G401 (cell line): ENCODE results near the gene KCNQ2. TPM values are rescaled to one million over a fixed set of nuclear protein-coding genes. Genes with fewer than 3 reads are reported as not detected.

Experiments
- DNase-seq: peaks from one replicate; pipeline ENCODE4 v3.0.0-alpha.2; 2015; ENCODE audit warnings: low spot score
- in situ Hi-C: cut with HindIII; loops from 2 replicates; pipeline ENCODE4 v1.10.0; 2016; ENCODE audit warnings: low sequenced_read_pairs, mixed read lengths
- total RNA-seq: library from RNA; depleted of rRNA; stranded (reverse); fragments of >200 nt; shearing (Covaris generic); gene quantifications from 2 replicates; pipeline ENCODE4 v1.2.3, GENCODE V29; 2014

KCNQ2 gene
- total RNA-seq, 1 experiment from 2014 or later: 133 TPM

DNA sequence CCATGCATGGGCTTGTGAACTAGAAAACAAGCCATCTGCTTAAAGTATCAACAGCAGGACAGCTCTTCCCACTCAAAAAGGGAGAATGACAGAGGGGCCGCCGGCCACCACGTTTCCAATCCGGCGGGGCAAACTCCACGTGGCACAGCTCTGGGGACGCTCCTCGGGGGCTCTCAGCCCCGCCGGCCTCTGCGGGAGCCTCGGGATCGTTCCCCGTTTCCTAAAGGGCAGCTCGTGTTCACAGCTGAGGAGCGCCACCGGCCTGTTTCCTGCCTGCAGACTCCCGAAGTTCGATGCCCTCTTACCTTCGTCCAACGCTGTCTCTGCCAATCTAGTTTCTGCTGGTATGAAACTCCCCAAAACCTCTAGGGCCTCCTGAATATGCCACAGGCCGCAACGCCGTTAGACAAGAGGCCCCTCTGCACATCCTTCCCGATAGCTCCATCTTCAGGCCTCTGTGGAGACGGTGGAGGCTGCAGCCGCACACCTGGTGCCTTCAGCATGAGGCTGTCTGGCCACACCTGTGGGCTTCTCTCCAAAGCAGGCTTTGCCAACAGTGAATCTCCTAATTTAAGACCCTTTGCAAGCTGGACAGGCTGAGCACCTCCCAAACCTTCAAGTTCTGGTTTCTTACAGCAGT, 46.5 kb downstream of the KCNQ2 start:
- DNase-seq: no peak
- in situ Hi-C loops: no loop called here

DNA sequence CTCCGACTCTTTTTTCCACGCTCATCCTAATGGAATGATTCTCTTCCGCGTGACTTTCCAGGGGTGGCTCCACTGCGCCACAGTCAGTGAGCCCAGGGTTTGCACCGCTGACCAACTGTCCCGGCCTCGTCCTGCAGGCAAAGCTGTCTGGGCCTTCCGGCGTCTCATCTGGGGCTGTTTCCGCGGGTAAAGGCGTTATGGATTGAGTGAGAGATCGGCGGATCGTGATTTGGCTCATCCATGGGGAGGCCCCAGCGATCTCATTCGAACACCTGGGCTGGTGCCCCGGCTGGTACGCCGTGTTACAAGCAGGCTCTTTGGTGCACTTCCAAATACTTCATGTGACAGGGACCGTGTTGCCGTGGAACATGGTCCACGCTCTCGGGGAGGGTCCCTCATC, 47.8 kb downstream of the KCNQ2 start:
- no peak for DNase-seq
- in situ Hi-C loops: no loop called here

DNA sequence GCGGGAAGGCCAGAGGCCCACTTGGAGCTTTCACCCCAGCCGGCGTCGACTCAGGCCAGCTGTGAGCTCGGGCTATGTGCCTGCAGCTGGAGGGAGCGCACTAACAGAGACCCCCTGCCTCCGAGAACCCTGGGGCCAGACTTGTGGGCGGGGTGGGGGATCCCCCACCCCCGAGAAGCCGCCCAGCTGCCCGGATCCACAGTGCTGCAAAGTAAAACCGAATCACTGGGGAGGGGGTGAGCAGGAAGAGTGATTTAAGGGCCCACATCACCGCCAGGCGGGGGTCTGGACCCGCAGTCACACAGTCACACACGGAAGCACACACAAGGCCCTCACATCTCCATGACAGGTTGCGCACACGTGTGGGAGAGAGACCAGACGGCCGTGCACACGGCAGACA, 48.7 kb downstream of the KCNQ2 start:
- DNase-seq: no peak
- in situ Hi-C loops: no loop called here

DNA sequence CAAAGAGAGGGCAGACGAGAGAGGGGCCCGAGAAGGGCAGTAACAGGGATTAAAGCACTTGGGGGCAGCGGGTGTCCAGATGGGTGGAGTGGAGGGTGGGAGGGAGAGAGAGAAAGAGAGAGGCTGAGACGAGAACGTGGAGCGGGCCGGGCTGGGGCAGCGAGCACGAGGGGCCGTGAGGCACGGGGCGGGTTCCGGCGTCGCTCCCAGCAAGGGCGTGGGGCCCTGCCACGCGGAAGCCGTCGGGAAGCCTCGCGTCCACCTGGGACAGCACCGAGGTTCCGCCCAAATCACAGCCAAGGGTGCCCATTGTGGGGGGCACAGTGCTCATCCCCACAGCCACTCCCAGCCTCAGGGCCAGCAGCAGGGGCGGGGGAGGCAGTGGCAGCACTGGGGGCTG, 49.8 kb downstream of the KCNQ2 start:
- no peak for DNase-seq
- in situ Hi-C loops: no loop called here

DNA sequence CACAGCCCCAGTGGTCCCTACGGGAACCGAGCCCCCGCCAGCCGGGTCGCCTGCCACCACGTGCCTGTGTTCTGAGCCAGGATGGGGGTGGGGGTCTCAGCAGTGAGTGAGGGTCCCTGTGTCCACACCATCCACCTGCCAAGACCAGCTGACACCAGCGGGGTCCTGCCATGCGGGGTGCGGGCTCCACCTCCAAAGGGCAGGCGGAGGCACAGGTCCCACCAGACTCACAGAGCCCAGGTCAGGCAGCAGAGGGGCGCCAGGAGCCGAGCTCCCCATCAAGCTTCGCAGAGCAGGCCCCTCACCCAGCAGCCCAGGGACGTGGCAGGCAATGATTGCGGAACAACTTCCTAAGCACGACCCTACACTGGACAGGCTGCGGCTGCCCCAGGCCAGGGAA, 50.5 kb downstream of the KCNQ2 start:
- in situ Hi-C loops: no loop called here
- DNase-seq: no peak

DNA sequence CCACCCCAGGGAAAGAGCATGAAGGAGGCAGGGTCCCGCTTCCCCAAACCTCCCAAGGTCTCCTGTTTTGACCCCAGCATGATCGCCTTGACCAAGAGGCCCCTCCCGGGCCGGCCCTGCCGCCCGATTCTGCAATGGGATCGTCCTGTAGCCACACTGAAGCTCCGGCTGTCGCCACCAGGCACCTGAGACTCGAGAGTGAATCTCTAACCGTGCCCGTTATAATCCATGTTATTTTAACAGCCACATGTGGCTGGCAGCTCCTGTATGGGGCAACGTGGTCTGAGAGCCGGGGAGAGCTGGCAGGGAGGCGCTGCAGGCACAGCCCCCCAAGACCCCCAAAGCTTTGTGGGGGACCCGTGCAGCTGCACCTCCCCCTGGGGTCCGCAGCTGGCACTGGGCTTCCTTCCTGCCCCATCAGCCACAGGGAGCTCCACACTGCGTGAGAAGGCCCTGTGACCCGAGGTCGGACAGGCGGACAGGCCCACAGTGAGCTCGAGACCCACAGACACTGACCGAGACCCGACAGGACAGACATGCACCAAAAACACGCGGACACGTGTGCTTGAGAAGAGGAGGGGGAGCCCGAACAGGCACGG, 51.3 kb downstream of the KCNQ2 start:
- no peak for DNase-seq
- in situ Hi-C loops: no loop called here

DNA sequence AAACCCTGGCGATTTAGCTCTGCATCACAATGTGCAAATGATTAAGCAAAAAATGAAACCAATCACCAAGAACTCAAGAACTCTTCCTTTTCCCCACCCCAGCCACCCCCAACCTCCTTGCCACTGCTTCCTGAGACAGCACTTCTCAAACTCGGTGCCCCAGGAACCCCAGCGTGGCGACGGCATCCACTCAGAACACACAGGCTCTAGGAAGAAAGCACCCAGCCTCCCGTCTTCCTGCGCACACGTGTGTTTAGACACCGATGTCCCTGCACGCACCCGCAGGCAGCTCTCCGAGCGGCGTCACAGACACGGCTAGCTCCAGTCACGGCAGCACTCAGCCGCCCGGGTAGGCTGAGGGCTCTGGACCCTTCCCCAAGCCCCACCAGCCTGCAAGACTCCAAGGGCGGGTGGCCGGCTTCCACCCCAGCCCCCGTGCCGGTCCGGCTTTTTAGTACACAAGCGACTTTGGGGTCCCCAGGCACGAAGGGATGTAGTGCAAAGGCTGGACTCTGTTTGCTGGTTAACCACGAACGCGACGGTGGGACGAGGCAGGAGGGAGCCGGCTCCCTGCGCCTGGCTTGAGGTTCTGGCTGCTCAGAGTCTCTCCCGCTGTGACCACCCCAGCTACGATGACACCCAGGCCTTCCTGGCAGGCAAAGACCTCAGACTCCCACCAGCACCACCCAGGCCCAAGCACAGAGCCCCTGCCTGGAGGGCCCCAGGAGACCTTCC, 51.9 kb downstream of the KCNQ2 start:
- in situ Hi-C loops: no loop called here
- DNase-seq: no peak

DNA sequence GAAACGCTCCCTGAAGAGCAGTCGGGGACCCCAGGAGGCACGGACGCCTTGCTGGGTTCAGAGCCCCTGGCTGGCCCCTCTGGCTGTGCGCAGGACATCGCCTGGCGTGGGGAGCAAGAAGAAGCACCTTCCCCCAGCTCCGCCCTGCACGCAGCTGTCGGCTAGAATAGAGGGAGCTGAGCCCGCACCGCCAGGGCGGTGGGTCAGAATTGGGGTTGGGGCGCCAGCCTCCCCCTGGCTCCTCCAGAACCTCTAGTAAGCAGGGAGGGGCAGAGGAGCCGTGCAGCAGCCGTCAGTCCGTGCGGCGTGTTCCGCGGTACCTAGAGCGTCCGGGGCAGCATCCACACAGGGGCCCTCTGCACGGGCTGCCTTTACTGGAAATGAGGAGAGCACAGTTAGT, 53.2 kb downstream of the KCNQ2 start:
- no peak for DNase-seq
- in situ Hi-C loops: no loop called here

DNA sequence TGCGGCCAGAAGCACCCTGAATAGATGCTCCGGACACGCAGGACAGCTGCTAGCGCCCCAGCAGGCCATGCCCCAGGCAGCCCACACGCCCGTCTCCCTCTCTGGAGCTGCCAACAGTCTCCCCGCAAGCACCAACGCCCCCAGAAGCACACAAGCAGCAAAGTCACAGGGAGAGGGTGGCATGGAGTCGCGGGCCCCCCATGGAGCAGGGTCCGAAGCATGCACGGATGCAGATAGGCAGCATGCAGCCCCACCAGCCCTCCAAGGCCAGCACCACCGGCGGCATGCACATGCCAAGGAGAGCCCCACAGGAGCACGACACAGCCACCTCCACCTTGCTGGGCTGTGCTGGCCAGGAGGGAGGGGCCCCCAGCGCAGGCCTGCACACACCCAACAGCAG, 53.8 kb downstream of the KCNQ2 start:
- DNase-seq: no peak
- in situ Hi-C loops: no loop called here

DNA sequence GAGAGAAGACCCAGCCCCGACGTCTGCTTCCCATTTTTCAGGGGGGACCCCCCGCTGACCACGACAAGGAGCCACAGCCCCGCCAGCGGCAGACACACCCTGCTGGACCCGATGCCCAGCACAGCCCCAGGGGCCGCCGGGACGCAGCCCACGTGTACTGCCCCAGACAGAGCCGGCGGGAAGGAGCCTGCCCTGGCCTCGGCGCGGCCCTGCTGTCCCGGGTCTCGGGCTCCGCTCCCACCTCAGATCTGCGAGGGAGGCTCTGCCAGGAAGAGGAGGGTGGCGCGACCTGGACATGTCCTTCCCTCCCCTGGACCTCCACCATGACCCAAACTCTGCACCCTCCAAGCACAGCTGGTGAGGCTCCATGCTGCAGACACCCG, 54.7 kb downstream of the KCNQ2 start:
- DNase-seq: no peak
- in situ Hi-C loops: no loop called here

DNA sequence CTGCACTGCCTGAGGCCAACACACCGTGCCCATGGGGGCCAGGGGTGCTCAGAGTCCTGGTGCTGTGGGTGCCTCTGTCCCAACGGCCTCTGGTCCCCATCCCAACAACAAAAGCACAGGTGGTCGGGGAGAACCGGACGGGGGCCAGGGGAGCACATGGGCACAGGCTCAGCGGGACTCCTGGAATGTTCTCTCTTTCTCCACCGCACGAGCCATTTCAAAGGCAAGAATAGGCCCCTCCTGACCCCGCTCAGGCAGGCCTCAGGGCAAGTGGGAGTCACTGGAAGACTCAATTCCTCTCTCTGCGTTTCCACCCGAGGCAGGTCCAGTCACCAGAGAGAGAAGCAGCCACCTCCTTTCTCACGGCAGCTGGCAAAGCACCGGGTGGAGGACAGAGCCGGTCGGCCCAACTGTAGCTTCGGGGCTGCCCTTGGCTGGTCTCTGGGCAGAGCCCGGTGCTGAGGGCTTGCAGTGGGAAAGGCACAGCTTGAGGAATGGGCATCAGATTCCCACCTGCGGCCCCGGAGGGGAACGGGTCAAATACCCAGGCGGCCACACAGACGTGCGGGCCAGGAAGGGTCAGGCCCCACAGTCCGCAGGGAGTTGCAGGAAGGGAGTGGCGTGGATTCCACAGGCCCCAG, 55.2 kb downstream of the KCNQ2 start:
- DNase-seq: peak; percentile 54
- in situ Hi-C loops: no loop called here

DNA sequence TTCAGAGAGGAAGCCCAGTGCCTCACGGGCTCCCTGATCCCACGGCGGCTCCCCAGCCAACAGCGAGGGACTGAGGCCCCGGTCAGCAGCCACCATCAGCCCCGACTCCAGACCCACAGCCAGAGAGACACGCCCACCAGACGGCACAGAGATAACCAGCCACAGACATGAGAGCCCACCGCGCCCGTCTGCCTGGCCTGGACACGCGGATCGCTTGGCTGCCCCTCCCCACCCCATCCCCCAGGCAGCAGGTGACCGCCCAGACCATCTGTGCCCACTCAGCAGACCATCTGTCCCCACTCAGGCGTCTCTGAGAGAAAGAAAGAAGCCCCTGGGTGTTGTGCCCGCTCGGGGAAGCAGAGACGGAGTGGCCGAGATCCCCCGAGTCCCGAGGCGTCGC, 55.8 kb downstream of the KCNQ2 start:
- in situ Hi-C loops: no loop called here
- peak; percentile 83 for DNase-seq

DNA sequence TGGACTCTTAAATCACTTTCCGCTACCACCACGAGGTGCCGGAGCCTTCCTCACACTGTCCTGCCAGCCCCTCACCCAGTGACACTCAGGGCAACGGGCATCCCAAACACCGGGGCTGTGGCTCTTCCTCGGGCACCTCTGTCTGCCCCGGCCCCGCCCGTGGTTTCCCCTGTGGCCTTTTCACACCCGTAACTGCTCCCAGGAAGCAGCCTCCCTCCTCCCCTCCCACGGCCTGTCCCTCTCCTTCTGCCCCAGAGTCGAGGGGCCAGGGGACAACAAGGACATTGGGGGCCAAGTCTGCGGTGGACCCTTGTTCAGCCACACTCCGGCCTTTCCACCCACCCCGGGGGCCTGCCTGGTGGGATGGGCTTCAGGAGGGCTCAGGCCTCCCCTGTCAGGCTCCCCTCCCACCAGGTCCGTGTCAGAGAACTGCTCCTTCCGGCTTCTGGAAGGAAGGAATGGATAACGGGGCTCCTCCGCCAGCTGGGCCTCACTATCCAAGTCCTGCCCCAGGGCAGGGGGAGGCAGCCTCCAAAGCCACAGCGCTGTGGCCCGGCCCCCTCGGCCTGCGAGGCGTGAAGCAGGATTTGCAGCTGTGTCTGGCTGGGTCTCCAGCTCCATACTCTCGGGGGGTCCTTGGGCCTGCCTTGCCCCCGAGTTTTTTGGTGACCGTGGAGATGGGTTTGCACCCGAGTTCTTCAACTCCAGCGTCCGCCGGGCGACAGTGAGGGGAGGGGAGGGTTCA, 56.6 kb downstream of the KCNQ2 start:
- in situ Hi-C loops: no loop called here
- DNase-seq: no peak

DNA sequence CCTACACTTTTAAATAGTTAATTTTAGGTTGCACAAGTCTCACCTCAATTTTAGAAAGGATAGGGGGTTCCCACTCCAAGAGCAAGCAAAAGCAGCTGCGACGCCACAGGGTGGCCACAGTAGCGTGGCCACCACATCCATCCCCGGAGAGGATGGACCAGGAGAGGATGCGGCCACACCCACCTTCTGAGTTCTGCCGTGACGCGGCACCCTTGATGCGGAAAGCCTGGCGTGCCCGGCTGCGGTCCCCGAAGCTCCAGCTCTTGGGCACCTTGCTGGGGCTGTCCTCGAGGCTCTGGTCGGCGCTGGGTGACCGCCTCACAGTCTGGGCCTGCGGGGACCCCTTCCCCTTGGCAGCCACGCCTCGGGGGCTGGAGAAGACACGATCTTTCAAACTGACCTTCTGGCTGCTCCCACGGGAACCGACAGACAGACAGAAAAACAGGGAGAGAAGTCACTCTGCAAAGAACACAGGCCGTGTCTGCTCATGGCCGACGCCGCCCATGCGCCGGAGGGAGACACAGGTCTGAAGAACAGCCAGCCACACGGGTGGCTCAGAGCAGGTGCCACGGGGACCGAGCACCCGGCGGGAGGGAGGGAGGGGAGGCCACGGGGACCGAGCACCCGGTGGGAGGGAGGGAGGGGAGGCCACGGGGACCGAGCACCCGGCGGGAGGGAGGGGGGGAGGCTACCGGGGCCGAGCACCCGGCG, 57.6 kb downstream of the KCNQ2 start:
- DNase-seq: no peak
- in situ Hi-C loops: no loop called here

DNA sequence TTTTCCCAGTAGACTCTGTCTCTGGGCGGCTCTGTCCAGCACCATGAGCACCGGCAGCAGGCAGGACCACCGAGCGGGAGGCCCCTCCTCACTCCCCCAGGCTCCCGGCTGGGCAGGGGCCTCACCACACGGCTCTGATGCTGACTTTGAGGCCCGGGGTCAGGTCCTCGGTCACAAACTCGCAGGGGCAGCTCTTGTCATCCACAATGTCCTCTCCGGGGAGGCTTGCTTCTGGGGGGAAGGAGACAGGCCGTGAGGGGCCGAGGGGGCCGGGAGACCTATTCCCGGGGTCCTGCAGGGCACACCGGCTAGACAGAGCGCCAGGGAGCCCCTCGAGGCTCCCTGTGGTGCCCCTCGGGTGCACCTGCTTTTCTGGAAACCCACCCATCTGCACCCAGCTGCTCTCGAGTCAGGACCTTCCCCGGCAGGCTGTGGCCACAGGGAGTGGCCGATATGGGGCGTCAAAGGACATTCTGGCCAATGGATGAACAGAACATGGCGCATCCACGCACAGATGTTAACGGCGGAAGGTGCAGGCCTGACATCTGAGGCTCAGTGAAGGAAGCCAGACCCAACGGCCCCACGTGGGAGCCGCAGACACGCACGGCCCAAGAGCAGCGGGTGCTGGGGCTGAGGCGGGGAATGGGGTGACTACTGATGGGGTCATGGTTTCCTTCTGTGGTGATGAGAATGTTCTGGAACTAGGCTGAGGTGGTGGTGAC, 58.3 kb downstream of the KCNQ2 start:
- in situ Hi-C loops: no loop called here
- no peak for DNase-seq

DNA sequence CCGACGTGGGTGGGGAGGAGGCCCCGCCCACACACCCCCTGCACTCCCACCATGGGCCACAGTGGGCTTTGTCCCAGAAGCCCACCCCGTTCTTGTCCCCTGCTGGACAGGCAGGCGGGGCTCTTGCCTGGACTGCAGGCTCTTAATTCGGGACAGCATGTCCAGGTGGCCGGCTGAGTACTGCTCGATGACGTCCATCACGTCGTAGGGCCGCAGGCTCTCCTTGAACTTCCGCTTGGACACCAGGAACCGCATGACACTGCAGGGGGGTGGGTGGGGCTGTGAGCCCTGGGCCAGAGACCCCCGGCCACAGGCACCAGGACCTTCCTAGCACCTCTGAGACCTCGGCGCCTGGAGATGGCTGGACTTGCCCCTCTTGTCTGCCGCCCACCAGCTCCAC, 59.1 kb downstream of the KCNQ2 start:
- in situ Hi-C loops: no loop called here
- DNase-seq: no peak

DNA sequence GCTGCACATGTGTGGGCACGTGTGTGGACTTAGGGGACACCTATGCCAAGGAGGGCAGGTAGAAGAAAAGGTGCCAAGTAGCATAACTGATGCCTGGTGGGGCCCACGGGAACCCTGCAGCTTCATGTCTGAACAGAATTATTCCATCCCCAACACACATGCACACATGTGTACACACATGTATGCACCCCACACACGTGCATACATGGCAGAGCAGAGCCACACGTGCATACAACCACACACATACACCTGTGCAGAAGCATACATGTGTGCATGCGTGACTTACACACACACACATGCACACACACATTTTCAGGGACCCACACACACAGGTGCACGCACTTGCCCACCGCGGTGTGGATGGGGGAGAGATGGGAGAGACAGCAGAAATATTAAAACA, 59.6 kb downstream of the KCNQ2 start:
- in situ Hi-C loops: no loop called here
- no peak for DNase-seq

DNA sequence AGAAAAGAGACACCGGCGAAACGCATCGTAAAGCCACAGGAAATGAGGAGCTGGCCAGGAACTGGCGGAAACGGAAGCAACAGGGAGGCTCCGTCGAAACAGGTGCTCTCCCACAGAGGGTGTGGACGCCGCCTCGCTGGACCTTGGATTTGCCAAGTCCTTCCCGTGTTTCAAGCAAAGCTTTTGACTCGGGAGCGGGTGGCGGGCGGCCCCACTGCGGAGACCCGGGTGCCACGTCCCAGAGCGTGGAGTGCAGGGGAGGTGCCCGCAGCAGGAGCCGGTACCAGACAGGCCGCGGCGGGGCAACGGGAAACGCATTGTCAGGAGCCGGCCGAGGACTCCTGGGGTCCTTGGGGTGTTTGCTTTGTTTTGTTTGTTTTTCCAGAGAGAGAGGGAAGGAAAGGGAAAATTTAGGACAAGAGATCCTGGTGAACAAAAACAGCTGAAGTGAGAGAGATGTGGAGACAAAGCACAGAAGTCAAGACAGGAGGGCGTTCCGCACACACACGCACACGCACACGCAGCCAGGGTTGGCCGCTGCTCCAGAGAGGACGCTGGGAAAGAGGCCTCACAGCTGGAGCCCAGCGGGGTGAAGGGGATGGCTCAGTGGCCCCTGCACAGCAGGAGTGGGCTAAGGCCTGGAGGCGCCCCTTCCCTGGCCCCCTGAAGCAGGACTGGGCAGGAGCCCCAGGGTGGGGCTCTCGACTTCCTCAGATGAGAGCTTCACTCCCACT, 60.4 kb downstream of the KCNQ2 start:
- in situ Hi-C loops: no loop called here
- DNase-seq: peak; percentile 54
